ENCODE results near the gene KCTD11. TPM values are rescaled to one million over a fixed set of nuclear protein-coding genes. Genes with fewer than 3 reads are reported as not detected.
"Not testable (repeated sequence)": the region's sequence is repeated elsewhere in the genome, so short reads cannot be mapped to it uniquely, and the experiment has no call there.

KCTD11 gene
- polyA plus RNA-seq, 1 experiment = 12.1 TPM

GRCh38 chr17:7356072-7356549, 4.1 kb downstream of the KCTD11 start:
- Histone ChIP-seq H3K4me3 (ENCODE audit: low read depth, low read length) (no peak overlapping the region), H3K9me3 (ENCODE audit: control insufficient read depth, insufficient read depth, low read length) (no peaks in the 10 kb centered on the region; the same call in 1 of the 2 replicates), H3K27ac (ENCODE audit: low read depth, low read length) (no peak overlapping the region), H3K27me3 (ENCODE audit: control insufficient read depth, insufficient read depth, low read length) (no peaks in the 10 kb centered on the region)
- ChIA-PET POLR2A (interaction anchor here (0.7 to 1.5 kb wide), 3 partner anchors 48 to 278 kb away, joined by 3 read pairs; partner anchors contain the start of gene TMEM256), CTCF (interaction anchor here (0.6 to 2.8 kb wide), 22 partner anchors 10 to 387 kb away, joined by 3 to 22 read pairs (median 3); partner anchors contain the start of genes PLSCR3, SENP3, SOX15 and TMEM102)
- peak; percentile 71 for TF ChIP-seq CTCF (IDR thresholded peaks at IDR 0.05; ENCODE audit: low read depth, low read length)
- DNase-seq (ENCODE audit: low read depth, low spot score) = no peak

DNA sequence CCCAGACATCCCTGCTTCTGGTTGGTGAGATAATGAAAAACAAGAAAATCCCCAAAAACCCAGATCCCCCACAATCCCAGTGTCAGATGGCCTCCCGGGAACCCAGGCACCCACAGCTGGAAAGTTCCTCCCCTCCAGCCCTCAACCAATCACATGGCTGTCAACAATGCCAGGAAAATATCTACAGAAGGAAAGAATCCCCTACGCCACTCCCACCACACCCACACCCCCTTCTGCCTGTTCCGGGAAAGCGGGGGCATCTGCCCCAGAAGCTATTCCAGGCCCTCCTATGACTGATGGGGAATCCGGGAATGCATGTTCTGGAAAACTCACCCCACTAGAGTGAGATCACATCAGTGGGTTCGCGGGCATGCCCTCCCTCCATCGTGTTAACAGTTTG, 4.8 kb downstream of the KCTD11 start:
- Histone ChIP-seq H3K9me3 (ENCODE audit: control insufficient read depth, insufficient read depth, low read length) (no peaks in the 10 kb centered on the region; the same call in 1 of the 2 replicates), H3K27ac (ENCODE audit: low read depth, low read length) (no peak overlapping the region), H3K4me3 (ENCODE audit: low read depth, low read length) (no peak overlapping the region), H3K27me3 (ENCODE audit: control insufficient read depth, insufficient read depth, low read length) (no peaks in the 10 kb centered on the region)
- DNase-seq (ENCODE audit: low read depth, low spot score) = no peak
- CTCF ChIA-PET = interaction anchor here (0.6 to 2.8 kb wide), 12 partner anchors 10 to 386 kb away, joined by 3 to 22 read pairs (median 4); partner anchors contain the start of genes PLSCR3, SENP3, SOX15 and TMEM102
- no peak for TF ChIP-seq CTCF (IDR thresholded peaks at IDR 0.05; ENCODE audit: low read depth, low read length)
- POLR2A ChIA-PET = interaction anchor here (0.7 to 1.5 kb wide), 3 partner anchors 47 to 278 kb away, joined by 3 read pairs; partner anchors contain the start of gene TMEM256

GRCh38 chr17:7357381-7357780, 5.4 kb downstream of the KCTD11 start:
- Histone ChIP-seq H3K4me3 (ENCODE audit: low read depth, low read length) (no peak overlapping the region), H3K27ac (ENCODE audit: low read depth, low read length) (no peak overlapping the region), H3K27me3 (ENCODE audit: control insufficient read depth, insufficient read depth, low read length) (no peaks in the 10 kb centered on the region), H3K9me3 (ENCODE audit: control insufficient read depth, insufficient read depth, low read length) (no peaks in the 10 kb centered on the region)
- no peak for TF ChIP-seq CTCF (IDR thresholded peaks at IDR 0.05; ENCODE audit: low read depth, low read length)
- ChIA-PET POLR2A (no interaction called here), CTCF (interaction anchor here (1.0 to 2.2 kb wide), 2 partner anchors 12 to 138 kb away, joined by 3 to 9 read pairs; no protein-coding TSS in a partner anchor)
- no peak for DNase-seq (ENCODE audit: low read depth, low spot score)

DNA sequence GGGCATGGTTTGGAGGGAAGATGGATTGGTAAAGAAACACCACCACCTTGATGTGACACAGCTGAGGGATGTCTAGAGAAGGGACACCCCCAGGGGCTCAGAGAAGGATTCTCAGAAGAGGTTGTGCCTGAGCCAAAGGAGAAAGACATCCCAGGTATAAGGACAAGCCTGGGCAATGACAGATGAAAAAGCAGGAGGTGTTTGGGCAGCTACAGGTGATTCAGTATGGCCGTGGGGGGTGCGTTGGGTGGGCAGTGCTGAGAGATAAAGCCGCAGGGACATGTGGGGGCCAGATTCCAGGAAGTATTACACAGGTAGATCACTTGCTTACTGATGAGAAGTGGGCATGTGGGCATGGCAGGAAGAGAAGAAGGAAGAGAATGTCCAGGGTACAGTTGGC, 9.9 kb downstream of the KCTD11 start:
- Histone ChIP-seq H3K27me3 (ENCODE audit: control insufficient read depth, insufficient read depth, low read length) (no peaks in the 10 kb centered on the region), H3K9me3 (ENCODE audit: control insufficient read depth, insufficient read depth, low read length) (no peaks in the 10 kb centered on the region), H3K4me3 (ENCODE audit: low read depth, low read length) (no peak overlapping the region), H3K27ac (ENCODE audit: low read depth, low read length) (no peak overlapping the region)
- ChIA-PET POLR2A (interaction anchor here (0.5 kb wide), 1 partner anchor 10 kb away, joined by 5 read pairs; no protein-coding TSS in a partner anchor), CTCF (interaction anchor here (0.8 to 1.2 kb wide), 2 partner anchors 75 to 199 kb away, joined by 3 to 10 read pairs; no protein-coding TSS in a partner anchor)
- TF ChIP-seq CTCF (IDR thresholded peaks at IDR 0.05; ENCODE audit: low read depth, low read length) = no peak
- DNase-seq (ENCODE audit: low read depth, low spot score) = no peak

DNA sequence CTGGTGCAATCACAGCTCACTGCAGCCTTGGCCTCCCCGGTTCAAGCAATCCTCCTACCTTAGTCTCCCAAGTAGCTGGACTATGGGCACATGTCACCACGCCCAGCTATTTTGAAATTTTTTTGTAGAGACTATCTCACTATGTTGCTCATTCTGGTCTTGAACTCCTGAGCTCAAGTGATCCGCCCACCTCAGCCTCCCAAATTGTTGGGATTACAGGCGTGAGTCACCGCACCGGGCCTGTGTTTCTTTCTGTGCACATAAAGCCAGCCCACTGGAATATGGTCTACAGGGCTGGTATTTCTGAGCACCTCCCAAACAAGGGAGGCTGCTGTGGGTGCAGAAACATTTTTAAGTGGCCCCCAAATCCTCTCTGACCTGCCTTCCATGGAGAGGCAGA, 11.3 kb downstream of the KCTD11 start:
- no peak for DNase-seq (ENCODE audit: low read depth, low spot score)
- CTCF ChIA-PET = interaction anchor here (0.5 kb wide), 1 partner anchor 22 kb away, joined by 5 read pairs; no protein-coding TSS in a partner anchor
- no peak for TF ChIP-seq CTCF (IDR thresholded peaks at IDR 0.05; ENCODE audit: low read depth, low read length)
- H3K27me3 ChIP-seq (ENCODE audit: control insufficient read depth, insufficient read depth, low read length) = peaks cover 2% of the 10 kb centered on the region
- no peak overlapping the region for H3K27ac ChIP-seq (ENCODE audit: low read depth, low read length)
- POLR2A ChIA-PET = interaction anchor here (0.6 to 0.8 kb wide), 3 partner anchors 12 to 121 kb away, joined by 3 to 5 read pairs (median 4); no protein-coding TSS in a partner anchor
- no peaks in the 10 kb centered on the region for H3K9me3 ChIP-seq (ENCODE audit: control insufficient read depth, insufficient read depth, low read length)
- no peak overlapping the region for H3K4me3 ChIP-seq (ENCODE audit: low read depth, low read length)

DNA sequence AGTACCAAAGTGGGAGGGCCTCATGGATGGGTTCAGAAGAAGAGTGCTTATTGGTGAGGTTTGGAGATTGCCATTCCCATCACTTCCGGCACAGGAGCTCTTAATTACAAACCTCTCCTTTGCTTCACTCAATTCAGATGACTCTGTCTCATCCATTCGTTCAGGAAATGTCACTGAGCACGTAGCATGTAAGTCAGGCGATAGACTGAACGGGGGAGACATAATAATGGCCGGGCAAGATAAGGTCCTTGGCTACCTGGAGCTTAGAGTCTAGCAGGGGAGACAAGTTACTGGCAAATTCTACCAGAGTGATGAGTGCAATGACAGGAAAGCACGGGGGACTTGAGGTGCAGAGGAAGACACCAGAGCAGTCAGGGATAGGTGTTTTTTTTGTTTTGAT, 14.0 kb downstream of the KCTD11 start:
- H3K4me3 ChIP-seq (ENCODE audit: low read depth, low read length); POLR2A ChIA-PET; H3K9me3 ChIP-seq (ENCODE audit: control insufficient read depth, insufficient read depth, low read length); DNase-seq (ENCODE audit: low read depth, low spot score); H3K27ac ChIP-seq (ENCODE audit: low read depth, low read length): not testable (repeated sequence)
- H3K27me3 ChIP-seq (ENCODE audit: control insufficient read depth, insufficient read depth, low read length) = peaks cover 14% of the 10 kb centered on the region
- CTCF ChIA-PET = interaction anchor here (0.6 kb wide), 1 partner anchor 346 kb away, joined by 3 read pairs; no protein-coding TSS in a partner anchor

Measured in AG04450 (cell line).